Measurements from ENCODE around the gene DDX31.
A peak's percentile ranks its signal among the peaks of the same experiment; 100 is the strongest.

DDX31 gene

DNA sequence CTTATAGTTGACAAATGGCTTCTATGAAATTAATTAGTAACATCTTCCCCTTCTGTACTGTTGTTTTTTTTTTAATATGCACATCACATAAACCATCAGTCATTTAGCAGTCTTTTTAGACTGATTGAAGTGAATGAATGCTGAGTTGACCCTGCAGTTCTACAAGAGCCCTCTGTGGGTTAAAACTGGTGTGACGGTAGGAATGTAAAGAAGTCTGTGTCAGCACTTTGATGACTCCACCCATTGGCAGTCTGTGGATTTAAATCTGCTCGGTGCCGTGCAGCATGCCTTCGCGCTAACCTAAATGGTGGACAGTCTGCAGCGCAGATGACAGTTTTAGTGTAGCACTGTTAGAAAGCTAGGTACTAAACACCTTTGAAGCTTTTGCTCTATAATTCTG is 3.6 kb upstream of the DDX31 start:
- no peak for TF ChIP-seq CTCF (IDR thresholded peaks at IDR 0.05; ENCODE audit: insufficient read depth, missing control alignments)
- no peak for DNase-seq (ENCODE audit: insufficient read length, low spot score)
- FAIRE-seq, result no peak

- DNase-seq (ENCODE audit: insufficient read length, low spot score), result no peak
- FAIRE-seq, result no peak
- TF ChIP-seq CTCF (IDR thresholded peaks at IDR 0.05; ENCODE audit: insufficient read depth, missing control alignments), result no peak
These were observed 2.6 kb upstream of the DDX31 start for GRCh38 chr9:132672413-132672690.

DNA sequence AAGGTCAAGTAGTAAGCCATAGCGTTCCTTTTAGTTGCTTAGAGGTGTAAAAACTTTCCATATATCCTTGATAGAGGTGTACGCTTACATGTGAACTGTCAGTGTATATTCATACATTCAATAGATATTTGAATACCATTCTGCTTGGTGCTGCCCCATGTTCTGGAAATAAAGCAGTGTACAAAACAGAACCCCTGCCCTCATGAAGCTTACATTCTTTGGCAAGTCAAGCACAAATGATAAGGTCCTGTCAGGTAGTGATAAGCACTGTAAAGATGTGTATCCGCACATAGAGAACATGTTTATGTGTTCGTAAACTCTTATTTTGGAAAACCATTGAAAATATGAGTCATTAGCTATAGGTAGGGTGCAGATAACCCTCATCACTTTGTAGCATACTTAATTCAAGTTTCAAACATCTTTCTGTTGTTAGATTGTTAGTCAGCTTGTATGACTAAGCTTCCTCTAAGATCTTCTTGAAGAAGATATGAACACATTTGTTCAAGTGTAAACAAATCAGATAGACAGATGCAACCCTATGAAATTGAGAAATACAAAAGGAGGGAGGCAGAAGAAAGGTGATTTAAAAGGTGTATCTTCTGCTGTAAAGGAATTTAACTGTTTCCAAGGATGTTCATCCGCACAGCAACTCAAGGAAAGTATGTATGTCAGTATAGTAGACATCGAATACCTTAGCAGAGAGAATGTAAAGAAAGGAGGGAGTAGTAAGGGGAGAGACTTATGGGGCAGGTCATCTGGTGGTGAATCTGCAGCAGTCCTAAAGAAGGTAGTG is 2.0 kb upstream of the DDX31 start:
- no peak for TF ChIP-seq CTCF (IDR thresholded peaks at IDR 0.05; ENCODE audit: insufficient read depth, missing control alignments)
- DNase-seq (ENCODE audit: insufficient read length, low spot score), result no peak
- no peak for FAIRE-seq

- DNase-seq (ENCODE audit: insufficient read length, low spot score) (peak; percentile 24), FAIRE-seq (no peak)
- no peak for TF ChIP-seq CTCF (IDR thresholded peaks at IDR 0.05; ENCODE audit: insufficient read depth, missing control alignments)
These were observed 941 bp upstream of the DDX31 start, which contains the start of gene GTF3C4 for GRCh38 chr9:132670457-132671391. Gene GTF3C4, plus strand, starts transcription at chr9:132670464. Its CDS starts 135 bp downstream, at chr9:132670599.

DNA sequence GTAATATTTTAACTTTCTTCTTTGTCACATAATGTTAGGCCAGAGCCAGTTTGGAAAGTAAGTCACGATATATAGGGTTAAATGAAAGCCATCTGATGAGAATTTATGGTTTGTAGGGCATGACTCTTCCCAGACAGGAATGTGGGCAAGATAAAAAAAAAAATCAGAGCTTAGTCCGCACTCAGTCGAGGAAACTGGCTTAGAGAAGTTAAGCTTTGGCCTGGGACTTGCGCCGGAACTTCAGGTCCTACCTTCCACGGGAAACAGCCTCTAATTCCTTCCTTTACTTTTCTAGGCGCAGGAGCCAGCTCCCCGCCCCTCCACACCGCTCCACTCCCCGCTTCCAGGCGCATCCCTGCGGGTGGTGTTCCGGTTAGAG is 475 bp downstream of the DDX31 start:
- no peak for TF ChIP-seq CTCF (IDR thresholded peaks at IDR 0.05; ENCODE audit: insufficient read depth, missing control alignments)
- no peak for FAIRE-seq
- peak; percentile 28 for DNase-seq (ENCODE audit: insufficient read length, low spot score)

- no peak for TF ChIP-seq CTCF (IDR thresholded peaks at IDR 0.05; ENCODE audit: insufficient read depth, missing control alignments)
- DNase-seq (ENCODE audit: insufficient read length, low spot score) (no peak), FAIRE-seq (no peak)
These were observed 5.9 kb downstream of the DDX31 start for GRCh38 chr9:132663851-132664250.

DNA sequence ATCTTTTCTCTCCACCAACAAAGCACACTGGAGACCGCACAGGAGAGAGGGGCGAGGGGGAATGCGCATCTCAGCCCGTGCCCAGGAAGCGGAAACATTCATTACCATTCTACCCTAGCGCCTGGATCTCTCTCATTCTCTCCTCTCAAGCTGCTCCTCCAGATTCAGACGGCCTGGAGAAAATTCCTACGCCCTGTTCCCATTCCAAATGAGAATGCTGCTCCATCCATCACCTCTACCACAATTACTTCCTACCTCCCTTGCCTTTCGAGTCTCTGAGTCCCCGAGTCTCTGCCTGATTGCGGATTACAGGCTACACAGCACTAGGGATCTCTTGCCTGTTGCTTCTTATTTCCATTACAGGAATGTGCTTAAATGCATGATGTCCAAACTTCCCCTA is 6.7 kb downstream of the DDX31 start:
- DNase-seq (ENCODE audit: insufficient read length, low spot score), result no peak
- FAIRE-seq, result no peak
- no peak for TF ChIP-seq CTCF (IDR thresholded peaks at IDR 0.05; ENCODE audit: insufficient read depth, missing control alignments)

All from D721Med (cell line).